Measurements from ENCODE around the gene TPRA1.

GRCh38 chr3:127551178-127551577 lies 39.4 kb downstream of the TPRA1 start:
- TF ChIP-seq CTCF (conservative IDR thresholded peaks at IDR 0.05; ENCODE audit: low read depth, low read length) (no peak), EZH2 (IDR thresholded peaks at IDR 0.05; ENCODE audit: borderline replicate concordance, low read depth, low read length, poor library complexity, severe bottlenecking) (no peak)

Measured in A673 (cell line).